HG03558 (cell line): Measurements from ENCODE around the gene TLL2.
"Not testable (repeated sequence)": the region's sequence is repeated elsewhere in the genome, so short reads cannot be mapped to it uniquely, and the experiment has no call there.

Source experiments
- ATAC-seq: cut with Tn5 transposase; IDR thresholded peaks from one replicate; pipeline ENCODE4 v1.9.1; 2021; ENCODE audit warnings: moderate number of reproducible peaks; ENCODE audit not compliant: unreplicated experiment; ENCODE audit errors: extremely low read depth

Gene TLL2

GRCh38 chr10:96513698-96514561 lies at the start of gene TLL2:
Gene TLL2, minus strand, starts transcription at chr10:96513926. Its CDS starts 241 bp downstream, at chr10:96513685.
- ATAC-seq: no peak

DNA sequence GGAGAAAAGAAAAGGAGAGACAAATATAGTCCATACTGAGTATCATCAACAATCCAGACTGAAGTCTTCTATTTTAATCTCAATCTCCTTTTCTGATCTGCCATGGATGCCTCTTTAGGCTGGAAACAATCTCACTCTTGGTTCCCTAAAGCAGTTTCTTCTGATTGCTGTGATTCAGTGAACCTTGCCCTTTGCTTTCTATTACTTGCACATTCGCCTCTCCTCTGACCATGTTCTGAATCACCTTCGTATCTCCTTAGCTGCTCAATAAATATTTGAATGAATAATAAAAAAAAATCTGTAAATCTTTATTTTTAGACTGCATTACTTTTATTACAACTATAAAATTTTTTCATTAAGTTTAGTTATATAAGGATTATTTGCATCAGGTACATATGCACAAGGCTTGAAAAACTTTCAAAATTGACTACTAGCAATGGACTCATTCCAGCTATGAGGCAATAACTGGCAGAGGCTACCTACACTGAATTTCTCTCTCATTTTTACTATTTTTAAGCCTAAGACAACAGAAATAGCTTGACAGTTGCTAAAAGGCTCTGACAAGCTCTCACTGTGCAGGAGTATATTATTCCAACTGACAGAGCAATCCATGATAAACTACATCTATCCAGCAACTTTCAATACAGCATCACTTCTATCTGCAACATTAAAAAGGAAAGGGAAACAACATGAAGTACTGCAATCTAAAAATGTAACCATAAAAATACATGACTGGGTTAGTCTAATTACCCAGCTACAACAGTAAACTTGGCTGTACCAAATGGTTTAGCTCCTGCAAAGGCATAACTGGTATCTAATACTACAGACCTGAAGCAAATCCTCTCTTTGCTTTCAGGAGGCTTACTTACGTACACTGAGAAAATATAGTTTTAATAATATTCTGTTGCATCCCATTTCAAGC lies 47.5 kb upstream of the TLL2 start:
- no peak for ATAC-seq

GRCh38 chr10:96560489-96560888 lies 46.8 kb upstream of the TLL2 start:
- ATAC-seq: no peak

GRCh38 chr10:96556003-96556402 lies 42.3 kb upstream of the TLL2 start:
- ATAC-seq: no peak

- no peak for ATAC-seq
Observed at GRCh38 chr10:96555330-96555729, 41.6 kb upstream of the TLL2 start.

- ATAC-seq: no peak
Observed at GRCh38 chr10:96548589-96548988, 34.9 kb upstream of the TLL2 start.

GRCh38 chr10:96545558-96545957 lies 31.8 kb upstream of the TLL2 start:
- not testable (repeated sequence) for ATAC-seq

GRCh38 chr10:96541921-96542320 lies 28.2 kb upstream of the TLL2 start:
- no peak for ATAC-seq

GRCh38 chr10:96540240-96540639 lies 26.5 kb upstream of the TLL2 start:
- ATAC-seq: no peak

- ATAC-seq: no peak
Observed at GRCh38 chr10:96538683-96539082, 25.0 kb upstream of the TLL2 start.

GRCh38 chr10:96536129-96536528 lies 22.4 kb upstream of the TLL2 start:
- ATAC-seq: no peak

DNA sequence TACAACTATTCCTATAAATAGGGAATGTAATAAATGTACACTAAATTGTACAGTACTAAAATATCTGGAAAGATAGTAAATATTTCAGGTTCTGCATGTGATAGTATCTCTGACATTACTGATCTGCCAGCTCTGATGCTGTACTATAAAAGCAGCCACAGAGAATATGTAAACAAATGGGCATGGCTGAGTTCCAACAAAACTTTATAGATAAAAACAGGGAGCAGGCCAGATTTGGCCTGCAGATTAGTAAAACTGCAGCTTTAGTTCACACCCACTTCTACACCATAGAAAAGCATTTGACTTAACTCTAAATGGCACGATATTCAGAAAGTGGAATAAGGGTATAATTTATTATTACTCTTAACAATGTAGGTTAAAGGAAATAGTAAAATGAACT lies 18.8 kb upstream of the TLL2 start:
- no peak for ATAC-seq

- ATAC-seq: no peak
Observed at GRCh38 chr10:96529634-96530279, 16.0 kb upstream of the TLL2 start.

DNA sequence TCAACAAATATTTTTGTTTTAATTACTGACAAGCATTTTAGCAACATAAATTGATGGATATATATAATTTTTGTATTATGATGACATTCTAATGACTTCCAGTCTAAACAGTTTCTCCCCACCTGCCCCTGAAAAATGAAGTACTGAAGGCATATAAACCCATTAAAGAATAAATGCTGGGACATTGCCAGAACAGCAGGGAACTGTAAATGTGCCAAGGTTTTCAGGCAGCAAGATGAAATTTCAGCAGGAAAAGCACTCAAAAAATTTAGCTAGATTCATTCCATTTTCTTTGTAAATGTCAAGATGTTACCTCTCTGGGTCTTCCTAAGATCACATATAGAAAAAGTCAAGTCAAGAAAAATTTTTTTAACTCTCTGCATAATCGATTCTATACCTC lies 11.0 kb upstream of the TLL2 start:
- no peak for ATAC-seq

DNA sequence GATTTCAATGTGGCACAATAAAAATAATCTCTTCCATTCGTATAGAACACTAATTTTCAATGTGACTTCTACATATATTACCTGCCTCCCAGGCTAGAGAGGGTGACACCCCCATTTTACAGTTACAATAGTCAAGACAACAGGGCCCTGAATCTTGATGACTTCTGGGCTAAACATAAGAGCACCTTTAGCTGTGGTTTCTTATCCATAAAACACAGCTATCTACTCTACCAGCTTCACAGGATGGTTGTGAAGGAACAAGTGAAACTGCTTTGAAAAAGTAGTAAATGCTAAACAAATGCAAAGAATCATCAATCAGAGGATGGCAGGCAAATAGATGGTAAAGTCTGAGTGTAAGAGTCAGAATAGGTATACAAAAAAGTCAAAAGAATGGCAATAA lies 3.6 kb upstream of the TLL2 start:
- no peak for ATAC-seq

GRCh38 chr10:96516337-96516736 lies 2.6 kb upstream of the TLL2 start:
- no peak for ATAC-seq

- no peak for ATAC-seq
Observed at GRCh38 chr10:96513305-96513697, 425 bp downstream of the TLL2 start.

- no peak for ATAC-seq
Observed at GRCh38 chr10:96512524-96513304, 1.0 kb downstream of the TLL2 start.

DNA sequence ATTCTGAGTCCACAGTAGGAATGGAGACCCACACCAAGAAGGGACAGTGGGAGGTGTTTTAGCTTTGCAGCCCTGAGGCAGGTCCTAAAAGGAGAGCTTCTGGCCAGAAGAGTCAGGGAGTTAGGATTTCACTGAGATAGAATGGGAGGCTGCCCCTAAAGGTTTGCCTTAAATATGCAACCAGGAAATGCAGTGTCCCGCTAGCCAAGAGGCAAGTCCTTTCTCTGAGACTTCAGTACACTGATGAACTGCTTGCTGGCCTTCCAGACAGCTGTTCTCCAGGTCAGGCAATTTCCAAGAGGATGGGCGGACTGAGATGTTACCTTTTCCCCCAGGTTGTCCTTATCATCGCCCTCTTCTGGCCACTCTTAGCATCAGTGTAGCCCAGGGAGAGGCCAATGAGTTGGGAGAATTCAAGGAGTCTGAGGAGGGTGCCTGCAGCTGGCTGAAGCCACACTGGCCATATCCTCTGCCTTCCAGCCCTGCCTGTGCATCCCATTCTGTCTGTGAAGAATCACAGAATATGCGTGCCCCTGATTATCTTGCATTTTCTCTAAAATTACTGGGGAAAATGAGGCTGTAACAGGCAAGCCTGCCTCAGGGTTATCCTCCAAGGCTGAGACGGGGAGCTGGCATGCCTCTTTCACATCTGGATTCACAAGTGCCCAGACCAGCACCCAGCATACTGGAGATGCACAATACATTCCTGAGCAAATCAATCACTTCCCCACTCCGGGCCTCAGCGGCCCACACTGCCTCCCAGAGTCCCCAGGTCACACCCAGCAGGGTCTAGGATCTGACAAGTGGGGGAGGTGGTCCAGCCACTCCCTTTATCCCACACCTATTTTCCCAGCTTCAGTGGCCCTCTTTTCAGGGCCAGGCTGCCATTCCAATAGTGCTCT lies 2.4 kb downstream of the TLL2 start:
- no peak for ATAC-seq
